ENCODE results near the gene TM4SF4. TPM values are rescaled to one million over a fixed set of nuclear protein-coding genes. Genes with fewer than 3 reads are reported as not detected.

The TM4SF4 gene
- total and polyA plus RNA-seq, 2 of the 8 experiments (the other 6 are each of a cell fraction or from before 2014, with no cell fraction given), result not detected

- no peak for TF ChIP-seq KDM1A (IDR thresholded peaks at IDR 0.05; ENCODE audit: borderline replicate concordance, low read length)
- no peak for TF ChIP-seq GABPA (IDR thresholded peaks at IDR 0.05; ENCODE audit: borderline replicate concordance, insufficient read depth, low read length)
- TF ChIP-seq RAD21 (IDR thresholded peaks at IDR 0.05 in 1 of 2, conservative IDR thresholded peaks at IDR 0.05 in 1 of 2; ENCODE audit: low read depth in 2 of 2, low read length in 2 of 2), result peak; percentile 41 to 59
- no peak for TF ChIP-seq CREB1 (IDR thresholded peaks at IDR 0.05)
- TF ChIP-seq MAFK (IDR thresholded peaks at IDR 0.05; ENCODE audit: low read depth, low read length), result no peak
- TF ChIP-seq GTF2F1 (IDR thresholded peaks at IDR 0.05; ENCODE audit: borderline replicate concordance, low read depth, low read length), result no peak
- no peak for TF ChIP-seq EGR1 (IDR thresholded peaks at IDR 0.05; ENCODE audit: borderline replicate concordance, low read depth, low read length)
- no peak for TF ChIP-seq BACH1 (IDR thresholded peaks at IDR 0.05; ENCODE audit: low read length)
- no peak for TF ChIP-seq PHF8 (conservative IDR thresholded peaks at IDR 0.05; ENCODE audit: low read depth, low read length)
Measured at GRCh38 chr3:149487598-149488197, 13.2 kb downstream of the TM4SF4 start (continued).

Measured in H1 (cell line).